Measurements from ENCODE around the gene IL1RAPL1. TPM values are rescaled to one million over a fixed set of nuclear protein-coding genes. Genes with fewer than 3 reads are reported as not detected.

The IL1RAPL1 gene
- total RNA-seq, 1 donor from 2014 or later, result 0.66 TPM

GRCh38 chrX:29880977-29881376, 1293.7 kb downstream of the IL1RAPL1 start:
- no peaks in the 10 kb centered on the region for H3K9me3 Mint-ChIP-seq (ENCODE audit: unreplicated experiment)
- TF ChIP-seq CTCF (IDR thresholded peaks at IDR 0.05; ENCODE audit: partially characterized antibody, unreplicated experiment), result no peak
- H3K27ac Mint-ChIP-seq (ENCODE audit: unreplicated experiment), result no peak overlapping the region
- no peak overlapping the region for H3K4me3 Mint-ChIP-seq (ENCODE audit: unreplicated experiment)
- no peak for DNase-seq
- no peaks in the 10 kb centered on the region for H3K36me3 Mint-ChIP-seq (ENCODE audit: unreplicated experiment)
- peaks cover 1% of the 10 kb centered on the region for H3K27me3 Mint-ChIP-seq (ENCODE audit: unreplicated experiment)
- no peaks in the 10 kb centered on the region for H3K4me1 Mint-ChIP-seq (ENCODE audit: low read depth, unreplicated experiment)

- H3K4me1 Mint-ChIP-seq (ENCODE audit: low read depth, unreplicated experiment), result no peaks in the 10 kb centered on the region
- DNase-seq, result no peak
- H3K36me3 Mint-ChIP-seq (ENCODE audit: unreplicated experiment), result no peaks in the 10 kb centered on the region
- no peak for TF ChIP-seq CTCF (IDR thresholded peaks at IDR 0.05; ENCODE audit: partially characterized antibody, unreplicated experiment)
- H3K27me3 Mint-ChIP-seq (ENCODE audit: unreplicated experiment), result no peaks in the 10 kb centered on the region
- H3K9me3 Mint-ChIP-seq (ENCODE audit: unreplicated experiment), result no peaks in the 10 kb centered on the region
- no peak overlapping the region for H3K27ac Mint-ChIP-seq (ENCODE audit: unreplicated experiment)
- no peak overlapping the region for H3K4me3 Mint-ChIP-seq (ENCODE audit: unreplicated experiment)
Measured at GRCh38 chrX:29890004-29890403, 1302.8 kb downstream of the IL1RAPL1 start.

GRCh38 chrX:29890646-29891200, 1303.5 kb downstream of the IL1RAPL1 start:
- H3K27ac Mint-ChIP-seq (ENCODE audit: unreplicated experiment), result no peak overlapping the region
- TF ChIP-seq CTCF (IDR thresholded peaks at IDR 0.05; ENCODE audit: partially characterized antibody, unreplicated experiment), result no peak
- H3K4me3 Mint-ChIP-seq (ENCODE audit: unreplicated experiment), result no peak overlapping the region
- no peaks in the 10 kb centered on the region for H3K9me3 Mint-ChIP-seq (ENCODE audit: unreplicated experiment)
- DNase-seq, result no peak
- no peaks in the 10 kb centered on the region for H3K36me3 Mint-ChIP-seq (ENCODE audit: unreplicated experiment)
- H3K4me1 Mint-ChIP-seq (ENCODE audit: low read depth, unreplicated experiment), result no peaks in the 10 kb centered on the region
- H3K27me3 Mint-ChIP-seq (ENCODE audit: unreplicated experiment), result no peaks in the 10 kb centered on the region

- Mint-ChIP-seq H3K27ac (ENCODE audit: unreplicated experiment) (no peak overlapping the region), H3K4me1 (ENCODE audit: low read depth, unreplicated experiment) (no peaks in the 10 kb centered on the region), H3K36me3 (ENCODE audit: unreplicated experiment) (no peaks in the 10 kb centered on the region), H3K9me3 (ENCODE audit: unreplicated experiment) (no peaks in the 10 kb centered on the region), H3K27me3 (ENCODE audit: unreplicated experiment) (no peaks in the 10 kb centered on the region), H3K4me3 (ENCODE audit: unreplicated experiment) (no peak overlapping the region)
- no peak for DNase-seq
- no peak for TF ChIP-seq CTCF (IDR thresholded peaks at IDR 0.05; ENCODE audit: partially characterized antibody, unreplicated experiment)
Measured at GRCh38 chrX:29902004-29902403, 1314.8 kb downstream of the IL1RAPL1 start.

GRCh38 chrX:29903360-29903759, 1316.1 kb downstream of the IL1RAPL1 start:
- H3K36me3 Mint-ChIP-seq (ENCODE audit: unreplicated experiment), result no peaks in the 10 kb centered on the region
- H3K27me3 Mint-ChIP-seq (ENCODE audit: unreplicated experiment), result no peaks in the 10 kb centered on the region
- H3K4me3 Mint-ChIP-seq (ENCODE audit: unreplicated experiment), result no peak overlapping the region
- no peak for DNase-seq
- no peaks in the 10 kb centered on the region for H3K4me1 Mint-ChIP-seq (ENCODE audit: low read depth, unreplicated experiment)
- no peaks in the 10 kb centered on the region for H3K9me3 Mint-ChIP-seq (ENCODE audit: unreplicated experiment)
- no peak overlapping the region for H3K27ac Mint-ChIP-seq (ENCODE audit: unreplicated experiment)
- no peak for TF ChIP-seq CTCF (IDR thresholded peaks at IDR 0.05; ENCODE audit: partially characterized antibody, unreplicated experiment)

All from glutamatergic neuron (in vitro differentiated cells).